Activated CD4-positive, CD25-positive, alpha-beta regulatory T cell (primary cell): ENCODE measurements around the gene FGF18.
"Not testable (repeated sequence)": the region's sequence is repeated elsewhere in the genome, so short reads cannot be mapped to it uniquely, and the experiment has no call there.

Source experiments
- DNase-seq, 4 experiments: peaks; one replicate each; lab custom pipeline; 2025; lab: John Stamatoyannopoulos, UW

FGF18 gene

GRCh38 chr5:171418982-171419687 is at the start of gene FGF18:
Gene FGF18, plus strand, starts transcription at chr5:171419647. Its CDS starts 553 bp downstream, at chr5:171420200.
- no peak for DNase-seq

GRCh38 chr5:171369898-171370297 is 49.5 kb upstream of the FGF18 start:
- DNase-seq: no peak

- not testable (repeated sequence) for DNase-seq
These were observed 48.6 kb upstream of the FGF18 start for GRCh38 chr5:171370881-171371280.

- no peak for DNase-seq
These were observed 48.1 kb upstream of the FGF18 start for GRCh38 chr5:171371326-171371725.

- no peak for DNase-seq
These were observed 39.5 kb upstream of the FGF18 start for GRCh38 chr5:171379961-171380360.

GRCh38 chr5:171384416-171384815 is 35.0 kb upstream of the FGF18 start:
- not testable (repeated sequence) for DNase-seq

- not testable (repeated sequence) for DNase-seq
These were observed 34.4 kb upstream of the FGF18 start for GRCh38 chr5:171384999-171385398.

- DNase-seq: no peak
These were observed 33.3 kb upstream of the FGF18 start for GRCh38 chr5:171386006-171386671.

- peak in 1 of 4 experiments; percentile 4 for DNase-seq
These were observed 32.5 kb upstream of the FGF18 start for GRCh38 chr5:171386861-171387344.

GRCh38 chr5:171387345-171387969 is 32.0 kb upstream of the FGF18 start, which contains the start of gene NPM1:
Gene NPM1, plus strand, starts transcription at chr5:171387849. Its CDS starts 100 bp downstream, at chr5:171387949.
- DNase-seq: peak; percentile 92 to 94 (median 93)

GRCh38 chr5:171387970-171388815 is 31.3 kb upstream of the FGF18 start:
- DNase-seq: peak; percentile 66 to 75 (median 72)

- DNase-seq: peak in 1 of 4 experiments; percentile 15
These were observed 30.7 kb upstream of the FGF18 start for GRCh38 chr5:171388816-171389168.

- no peak for DNase-seq
These were observed 28.4 kb upstream of the FGF18 start for GRCh38 chr5:171390883-171391677.

GRCh38 chr5:171391996-171392577 is 27.4 kb upstream of the FGF18 start:
- no peak for DNase-seq

GRCh38 chr5:171392585-171393159 is 26.8 kb upstream of the FGF18 start:
- DNase-seq: no peak

GRCh38 chr5:171395042-171395441 is 24.4 kb upstream of the FGF18 start:
- DNase-seq: no peak

GRCh38 chr5:171396583-171396982 is 22.9 kb upstream of the FGF18 start:
- not testable (repeated sequence) for DNase-seq

- DNase-seq: no peak
These were observed 22.3 kb upstream of the FGF18 start for GRCh38 chr5:171397190-171397589.

GRCh38 chr5:171397599-171397998 is 21.8 kb upstream of the FGF18 start:
- DNase-seq: no peak

- not testable (repeated sequence) for DNase-seq
These were observed 20.8 kb upstream of the FGF18 start for GRCh38 chr5:171398660-171399059.
